Fibroblast of skin of abdomen (primary cell): ENCODE measurements around the gene CHML. TPM values are rescaled to one million over a fixed set of nuclear protein-coding genes. Genes with fewer than 3 reads are reported as not detected.
"Not testable (repeated sequence)": the region's sequence is repeated elsewhere in the genome, so short reads cannot be mapped to it uniquely, and the experiment has no call there.

Experiments
- DNase-seq: peaks from one replicate; pipeline ENCODE4 v3.0.0-alpha.2; 2013
- polyA plus RNA-seq, 2 experiments: library from polyadenylated mRNA; unstranded; fragments of 120-200 nt; gene quantifications; one replicate each; pipeline ENCODE4 v1.2.1, GENCODE V29; 2013; ENCODE audit not compliant: insufficient read length in 2 of 2

The CHML gene, protein sequence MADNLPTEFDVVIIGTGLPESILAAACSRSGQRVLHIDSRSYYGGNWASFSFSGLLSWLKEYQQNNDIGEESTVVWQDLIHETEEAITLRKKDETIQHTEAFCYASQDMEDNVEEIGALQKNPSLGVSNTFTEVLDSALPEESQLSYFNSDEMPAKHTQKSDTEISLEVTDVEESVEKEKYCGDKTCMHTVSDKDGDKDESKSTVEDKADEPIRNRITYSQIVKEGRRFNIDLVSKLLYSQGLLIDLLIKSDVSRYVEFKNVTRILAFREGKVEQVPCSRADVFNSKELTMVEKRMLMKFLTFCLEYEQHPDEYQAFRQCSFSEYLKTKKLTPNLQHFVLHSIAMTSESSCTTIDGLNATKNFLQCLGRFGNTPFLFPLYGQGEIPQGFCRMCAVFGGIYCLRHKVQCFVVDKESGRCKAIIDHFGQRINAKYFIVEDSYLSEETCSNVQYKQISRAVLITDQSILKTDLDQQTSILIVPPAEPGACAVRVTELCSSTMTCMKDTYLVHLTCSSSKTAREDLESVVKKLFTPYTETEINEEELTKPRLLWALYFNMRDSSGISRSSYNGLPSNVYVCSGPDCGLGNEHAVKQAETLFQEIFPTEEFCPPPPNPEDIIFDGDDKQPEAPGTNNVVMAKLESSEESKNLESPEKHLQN
- 12.0 TPM for polyA plus RNA-seq (2013, experiment 1 of 2; ENCODE audit: insufficient read length)
- polyA plus RNA-seq (2013, experiment 2 of 2; ENCODE audit: insufficient read length), result 11.8 TPM

GRCh38 chr1:241640149-241640866, at the start of gene CHML, which contains the start of gene OPN3:
TSS of gene CHML (minus strand) at chr1:241640369. CDS start at chr1:241635766, 4,603 bp downstream.
TSS of gene OPN3 (minus strand) at chr1:241640369. CDS start at chr1:241640254, 115 bp downstream.
- peak; percentile 91 for DNase-seq

DNA sequence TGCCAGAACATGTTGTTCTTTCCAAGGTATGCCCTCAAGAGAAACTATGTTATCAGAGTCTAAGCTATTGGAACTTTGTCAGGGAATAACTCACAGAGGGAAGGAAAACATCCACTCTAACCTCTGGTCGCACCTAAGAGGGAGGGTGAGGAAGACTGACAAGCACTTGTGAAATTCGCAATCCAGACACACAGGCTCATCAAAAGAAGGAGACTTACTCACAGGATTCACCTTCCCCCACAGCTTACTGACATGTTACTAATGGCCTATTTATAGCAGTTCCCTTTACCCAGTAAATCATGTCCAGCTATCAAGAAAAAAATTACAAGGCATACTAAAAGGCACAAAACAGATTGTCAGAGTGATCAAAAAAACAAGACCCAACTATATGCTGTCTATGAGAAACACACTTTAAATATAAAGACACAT, 48.8 kb upstream of the CHML start:
- peak; percentile 45 for DNase-seq

DNA sequence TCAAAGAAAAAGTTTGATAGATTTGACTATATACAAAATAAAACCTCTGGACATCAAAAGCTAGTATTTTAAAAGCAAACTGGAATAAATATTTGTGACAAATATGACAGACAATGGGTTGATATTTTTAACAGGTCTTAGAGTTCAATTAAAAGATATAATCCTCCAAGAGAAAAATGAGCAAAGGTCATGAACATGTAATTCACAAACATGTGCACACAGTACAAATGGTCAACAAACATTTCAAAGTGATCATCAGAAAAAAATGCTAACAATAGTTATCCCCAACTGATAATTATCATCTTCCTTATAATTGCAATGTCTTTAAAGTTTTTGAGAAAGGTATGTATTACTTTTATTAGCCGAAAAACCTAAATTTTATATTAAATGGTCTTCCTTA, 43.9 kb upstream of the CHML start:
- no peak for DNase-seq

- DNase-seq, result no peak
These were observed 42.8 kb upstream of the CHML start for GRCh38 chr1:241682921-241683320.

GRCh38 chr1:241681861-241682448, 41.8 kb upstream of the CHML start:
- not testable (repeated sequence) for DNase-seq

GRCh38 chr1:241679961-241680360, 39.8 kb upstream of the CHML start:
- DNase-seq, result no peak

DNA sequence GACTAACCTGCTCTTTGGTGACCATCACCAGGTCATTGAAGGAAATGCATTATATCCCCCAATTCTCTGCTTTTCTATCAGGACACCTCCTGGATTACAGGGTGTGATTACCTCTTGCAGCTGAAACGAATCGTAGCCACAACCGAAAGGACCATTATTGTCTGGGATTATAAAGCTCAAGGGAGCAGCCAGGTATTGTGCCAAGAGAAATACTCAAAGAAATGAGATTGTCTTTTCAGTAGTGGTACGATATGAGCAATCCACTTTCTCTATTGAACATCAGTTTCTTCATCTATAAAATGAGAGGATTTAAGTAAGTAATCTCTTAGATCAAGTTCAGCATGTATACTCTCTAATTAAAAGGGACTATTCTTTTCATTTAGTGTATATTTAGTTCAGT, 39.2 kb upstream of the CHML start:
- DNase-seq, result no peak

DNA sequence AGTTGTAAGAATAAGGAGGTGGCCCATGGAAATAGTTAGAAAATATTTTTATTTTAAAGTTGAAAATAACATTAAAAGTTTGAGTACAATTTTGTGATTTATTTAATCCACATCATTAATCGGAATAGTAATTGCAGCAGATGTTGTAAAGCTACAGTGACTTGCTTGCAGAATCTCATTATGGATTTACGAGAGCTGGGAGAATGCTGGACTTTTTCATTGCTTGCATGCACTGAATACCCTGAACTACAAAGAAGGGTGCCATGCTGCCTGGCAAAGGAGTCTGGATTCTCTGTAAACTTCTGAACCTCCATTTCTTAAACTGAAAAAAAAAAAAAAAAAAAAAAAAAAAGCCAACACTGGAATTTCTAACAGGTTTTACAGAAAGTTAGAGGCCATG, 38.4 kb upstream of the CHML start:
- DNase-seq, result no peak

DNA sequence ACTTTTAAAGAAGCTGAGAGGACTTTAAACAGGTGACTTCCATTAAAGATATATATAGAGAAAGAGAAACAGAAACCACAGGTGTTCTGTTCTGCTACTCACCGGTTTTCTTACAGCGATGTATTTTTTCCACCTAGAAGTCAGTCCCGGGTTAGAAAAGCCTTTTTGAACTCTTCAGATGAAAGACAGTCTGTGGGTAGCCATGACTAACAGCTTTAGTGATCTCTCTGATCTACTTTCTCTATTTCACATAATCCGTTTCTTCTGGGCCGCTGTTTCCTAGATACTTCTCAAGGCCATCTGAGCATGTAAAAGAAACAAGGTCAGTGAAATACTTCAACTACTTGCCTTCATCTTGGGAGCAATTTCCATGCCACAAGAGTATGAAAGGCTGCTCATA, 37.0 kb upstream of the CHML start:
- DNase-seq, result no peak

DNA sequence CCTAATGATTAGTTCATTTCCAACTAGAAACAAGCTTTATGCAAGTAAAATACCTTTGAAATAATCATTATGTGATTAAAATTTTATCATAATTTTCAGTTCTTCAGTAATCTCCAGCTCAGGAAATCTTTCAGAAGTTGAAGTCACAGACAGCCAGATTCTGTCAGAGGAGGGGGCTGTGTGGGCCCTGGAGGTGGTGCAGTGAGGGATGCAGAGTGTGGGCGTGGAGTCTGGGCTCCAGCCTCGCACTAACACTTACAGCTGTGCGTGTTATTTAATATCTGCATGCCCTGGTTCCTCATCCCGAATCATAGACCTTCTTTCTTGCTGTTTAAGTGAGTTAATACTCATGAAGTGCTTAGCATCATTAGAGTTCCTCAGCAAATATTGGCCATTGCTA, 35.8 kb upstream of the CHML start:
- DNase-seq, result no peak

- DNase-seq, result no peak
These were observed 34.7 kb upstream of the CHML start for GRCh38 chr1:241674805-241675384.

DNA sequence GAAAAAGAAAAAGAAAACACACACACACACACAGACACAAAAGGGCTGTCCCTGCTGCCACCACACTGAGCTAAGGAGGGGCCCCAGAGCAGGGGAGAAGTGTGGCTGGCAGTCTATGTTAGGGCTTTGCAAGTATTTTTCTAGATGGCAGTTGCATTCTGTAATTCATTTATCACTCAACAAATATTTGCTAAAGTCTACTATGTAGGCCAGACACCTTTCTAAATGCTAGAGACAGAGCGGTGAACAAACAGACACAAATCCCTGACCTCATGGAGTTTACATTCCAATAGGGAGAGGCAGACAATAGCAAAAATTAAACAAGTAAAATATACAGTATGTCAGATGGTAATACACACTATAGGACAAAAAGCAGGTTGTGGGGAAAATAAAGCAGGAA, 32.1 kb upstream of the CHML start:
- DNase-seq, result no peak

GRCh38 chr1:241666419-241666818, 26.2 kb upstream of the CHML start:
- DNase-seq, result no peak

- DNase-seq, result no peak
These were observed 20.3 kb upstream of the CHML start for GRCh38 chr1:241660424-241660972.

DNA sequence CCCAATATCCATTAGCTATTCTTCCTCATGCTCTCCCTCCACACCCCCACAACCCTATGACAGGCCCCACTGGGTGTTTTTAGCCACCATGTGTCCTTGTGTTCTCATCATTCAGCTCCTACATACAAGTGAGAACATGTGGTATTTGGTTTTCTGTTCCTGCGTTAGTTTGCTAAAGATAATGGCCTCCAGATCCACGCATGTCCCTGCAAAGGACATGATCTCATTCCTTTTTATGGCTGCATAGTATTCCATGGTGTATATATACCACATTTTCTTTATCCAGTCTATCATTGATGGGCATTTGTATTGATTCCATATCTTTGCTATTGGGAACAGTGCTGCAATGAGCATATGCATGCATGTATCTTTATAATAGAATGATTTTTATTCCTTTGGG, 18.8 kb upstream of the CHML start:
- DNase-seq, result not testable (repeated sequence)

DNA sequence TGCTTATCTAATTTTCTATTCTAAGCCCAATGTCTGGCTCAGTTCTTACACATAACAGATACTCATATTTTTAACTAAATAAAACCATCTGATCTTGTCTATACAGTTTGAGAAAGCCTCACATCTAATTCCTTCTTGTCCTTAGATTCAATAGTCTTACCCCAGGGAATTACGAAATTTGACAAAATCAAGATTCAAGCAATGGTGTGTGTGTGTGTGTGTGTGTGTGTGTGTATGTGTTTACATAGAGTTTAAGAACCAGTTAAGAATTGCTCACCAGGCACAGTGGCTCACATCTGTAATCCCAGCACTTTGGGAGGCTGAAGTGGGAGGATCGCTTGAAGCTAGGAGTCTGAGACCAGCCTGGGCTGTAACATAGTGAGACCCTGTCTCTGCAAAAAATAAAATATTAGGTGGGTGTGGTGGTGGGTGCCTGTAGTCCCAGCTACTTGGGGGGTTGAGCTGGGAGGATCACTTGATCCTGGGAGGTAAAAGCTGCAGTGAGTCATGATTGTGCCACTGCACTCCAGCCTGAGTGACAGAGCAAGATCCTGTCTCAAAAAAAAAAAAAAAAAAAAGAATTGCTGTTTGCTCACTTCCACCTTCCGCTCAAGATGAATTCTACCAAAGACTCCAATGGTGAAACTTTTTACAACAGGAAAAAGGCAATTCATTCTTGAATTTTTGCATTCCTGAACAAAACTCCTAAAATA, 18.1 kb upstream of the CHML start:
- no peak for DNase-seq

GRCh38 chr1:241654641-241655040, 14.5 kb upstream of the CHML start:
- no peak for DNase-seq

- DNase-seq, result no peak
These were observed 13.8 kb upstream of the CHML start for GRCh38 chr1:241654019-241654418.

DNA sequence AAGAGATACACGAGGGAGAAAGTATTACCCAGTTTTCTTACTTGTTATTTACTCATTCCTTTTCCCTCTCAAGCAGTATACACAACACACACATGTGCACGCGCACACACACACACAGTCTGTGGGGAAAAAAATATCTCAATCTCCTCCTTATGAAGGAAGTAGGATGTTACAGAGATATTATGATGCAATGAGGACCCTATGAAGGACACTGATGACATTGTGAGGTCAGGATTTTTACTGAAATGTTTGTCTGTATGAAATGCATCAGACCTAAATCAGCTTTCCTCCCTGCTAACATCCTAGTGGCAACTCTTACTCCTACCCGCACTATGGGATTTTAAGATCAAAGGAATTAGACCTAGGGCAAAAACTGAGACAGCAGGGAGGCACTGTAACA, 11.8 kb upstream of the CHML start, which contains the start of gene WDR64:
TSS of gene WDR64 (plus strand) at position 270 of the 400 bp plus-strand sequence. CDS start 204 bp downstream, outside the sequence.
- no peak for DNase-seq

DNA sequence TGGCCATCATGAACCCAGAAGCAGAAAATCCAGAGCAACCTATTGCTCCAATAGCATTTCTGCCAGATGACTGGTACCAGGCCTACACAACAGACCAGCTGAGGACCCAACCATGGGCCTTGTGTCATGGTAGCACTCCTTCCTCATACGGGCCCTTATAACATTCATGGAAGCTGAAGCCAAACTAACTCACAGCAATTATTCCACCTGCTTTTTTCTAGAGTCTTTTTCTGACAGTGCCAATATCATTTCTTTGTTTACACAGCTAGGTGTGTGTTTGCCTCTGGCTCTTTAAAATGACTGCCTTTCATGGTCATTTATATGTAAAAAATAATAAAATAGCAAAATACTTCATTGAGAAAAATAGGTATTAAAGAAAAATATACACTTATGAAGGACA, 8.0 kb upstream of the CHML start:
- DNase-seq, result no peak

DNA sequence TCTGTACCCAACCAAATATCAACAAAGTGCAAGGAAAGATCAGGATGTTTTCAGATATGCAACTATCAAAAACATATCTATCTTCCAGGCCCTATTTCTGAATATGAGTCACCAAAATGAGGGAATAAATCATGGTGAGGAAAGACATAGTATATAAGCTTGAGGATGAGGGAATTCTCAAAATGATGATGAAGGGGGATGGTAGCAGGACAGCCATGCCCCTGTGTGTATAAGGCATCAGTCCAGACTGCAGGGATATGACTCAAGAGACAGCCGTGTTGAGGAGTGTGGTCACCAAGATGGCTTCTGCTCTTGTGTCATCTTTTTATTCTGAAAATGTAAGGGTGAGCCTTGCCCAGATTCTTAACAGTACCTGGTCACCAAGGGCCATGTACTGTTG, 7.5 kb upstream of the CHML start:
- peak; percentile 76 for DNase-seq
